ENCODE results near the gene AGA. TPM values are rescaled to one million over a fixed set of nuclear protein-coding genes. Genes with fewer than 3 reads are reported as not detected.

The AGA gene
- total and polyA plus RNA-seq, 2 of the 4 experiments (the other 2 are of a cell fraction) = 26.3 to 38.5 TPM

GRCh38 chr4:177411996-177412395 is 30.2 kb downstream of the AGA start:
- no peaks in the 10 kb centered on the region for H3K9me1 ChIP-seq (ENCODE audit: insufficient read depth, low read length)
- no peak overlapping the region for H3K4me2 ChIP-seq (ENCODE audit: low read depth, low read length)
- no peak overlapping the region for H3K4me3 ChIP-seq (ENCODE audit: insufficient read depth, low read depth, low read length)
- ChIA-PET POLR2A (ENCODE audit: unreplicated experiment) (no interaction called here), CTCF (no interaction called here)
- no peak overlapping the region for H3K14ac ChIP-seq (replicated peaks; ENCODE audit: low read depth, low read length)
- ATAC-seq (ENCODE audit: low read depth) (no peak), DNase-seq (no peak)
- no peak overlapping the region for H4K5ac ChIP-seq (ENCODE audit: low read depth, low read length)
- H2AFZ ChIP-seq (replicated peaks; ENCODE audit: low read length, poor library complexity) = no peak overlapping the region
- no peaks in the 10 kb centered on the region for H3K27me3 ChIP-seq (ENCODE audit: control insufficient read depth, insufficient read depth, low read length)
- no peak overlapping the region for H2BK20ac ChIP-seq (ENCODE audit: low read depth, low read length)
- H3K4me1 ChIP-seq (ENCODE audit: control insufficient read depth, insufficient read depth, low read length) = no peaks in the 10 kb centered on the region
- TF ChIP-seq ELK1 (IDR thresholded peaks at IDR 0.05; ENCODE audit: borderline replicate concordance, low read depth, low read length) (no peak), SMC3 (IDR thresholded peaks at IDR 0.05; ENCODE audit: low read depth, low read length) (no peak), RAD21 (IDR thresholded peaks at IDR 0.05; ENCODE audit: low read length) (no peak), BHLHE40 (IDR thresholded peaks at IDR 0.05; ENCODE audit: low read depth, low read length) (no peak), NFE2L2 (IDR thresholded peaks at IDR 0.05; ENCODE audit: low read depth, low read length) (no peak), RCOR1 (IDR thresholded peaks at IDR 0.05; ENCODE audit: insufficient replicate concordance, low read length) (no peak), MAFK (IDR thresholded peaks at IDR 0.05; ENCODE audit: low read depth, low read length) (no peak), MAZ (IDR thresholded peaks at IDR 0.05; ENCODE audit: borderline replicate concordance, low read depth, low read length) (no peak), USF2 (IDR thresholded peaks at IDR 0.05; ENCODE audit: low read depth, low read length) (no peak), POLR2A (IDR thresholded peaks at IDR 0.05; ENCODE audit: low read depth, low read length) (no peak), CEBPB (IDR thresholded peaks at IDR 0.05; ENCODE audit: low read depth, low read length) (no peak), CTCF (conservative IDR thresholded peaks at IDR 0.05; ENCODE audit: low read depth, low read length) (no peak)
- no peaks in the 10 kb centered on the region for H3K36me3 ChIP-seq (ENCODE audit: control insufficient read depth, insufficient read depth, low read length)
- H4K20me1 ChIP-seq (ENCODE audit: insufficient read depth, low read length) = no peaks in the 10 kb centered on the region
- no TSS peak for BruUV-seq (replicated peaks)
- no peak overlapping the region for H3K27ac ChIP-seq (ENCODE audit: insufficient read depth, low read length)
- H2BK15ac ChIP-seq (ENCODE audit: low read depth, low read length) = no peak overlapping the region
- H3K18ac ChIP-seq (ENCODE audit: low read depth, low read length) = no peak overlapping the region
- H3K9me3 ChIP-seq (ENCODE audit: control insufficient read depth, insufficient read depth, low read length) = no peaks in the 10 kb centered on the region
- H3K9ac ChIP-seq (ENCODE audit: low read depth, low read length) = no peak overlapping the region
- H3K4ac ChIP-seq (ENCODE audit: low read depth, low read length) = no peak overlapping the region
- dilution Hi-C loops (cut with HindIII; ENCODE audit: low sequenced_read_pairs, unreplicated experiment) = no loop called here
- WGBS, 2 experiments (ENCODE audit: extremely low coverage in 2 of 2, insufficient read length in 1 of 2) = no CpG with 5 or more reads among the region's 5 CpGs
- in situ Hi-C loops (cut with MboI; ENCODE audit: low sequenced_read_pairs) = no loop called here
- no peak overlapping the region for H3K56ac ChIP-seq (ENCODE audit: extremely low read depth, insufficient read depth, low read length)
- H2AK5ac ChIP-seq (ENCODE audit: low read depth, low read length) = no peak overlapping the region
- no peak overlapping the region for H2BK120ac ChIP-seq (ENCODE audit: low read depth, low read length)
- H4K8ac ChIP-seq (ENCODE audit: low read depth in 2 of 2, low read length in 2 of 2) = no peak overlapping the region
- no peaks in the 10 kb centered on the region for H3K79me1 ChIP-seq (ENCODE audit: low read depth in 1 of 2, low read length in 2 of 2)
- no peak overlapping the region for H4K91ac ChIP-seq (ENCODE audit: insufficient read depth, low read depth, low read length)
- no peak overlapping the region for H2BK5ac ChIP-seq (ENCODE audit: low read depth, low read length, poor library complexity, severe bottlenecking)
- intact Hi-C loops (cut with micrococcal nuclease) = no loop called here
- no peak overlapping the region for H3K23ac ChIP-seq (ENCODE audit: low read depth, low read length)
- H2AK9ac ChIP-seq (replicated peaks; ENCODE audit: low read depth, low read length, poor library complexity) = no peak overlapping the region
